Upper lobe of right lung (tissue), 1 donor: ENCODE measurements around the gene EVA1C. TPM values are rescaled to one million over a fixed set of nuclear protein-coding genes. Genes with fewer than 3 reads are reported as not detected.
"Not testable (repeated sequence)": the region's sequence is repeated elsewhere in the genome, so short reads cannot be mapped to it uniquely, and the experiment has no call there.

Experiments used
- ATAC-seq: fragments of 200-7000 bp; cut with Tn5 transposase; one replicate; pipeline ENCODE4 v1.9.1; 2020; ENCODE audit warnings: mild to moderate bottlenecking, moderate library complexity
- DNase-seq: peaks from one replicate; pipeline ENCODE4 v3.0.0-alpha.2; 2020
- H3K27ac ChIP-seq: fragments of 200-600 bp; one replicate; pipeline ENCODE4 v1.8.0; 2022
- H3K27me3 ChIP-seq: fragments of 200-600 bp; one replicate; pipeline ENCODE4 v1.8.0; 2022; ENCODE audit warnings: mild to moderate bottlenecking
- H3K36me3 ChIP-seq: fragments of 200-600 bp; one replicate; pipeline ENCODE4 v1.8.0; 2022
- H3K4me1 ChIP-seq: fragments of 200-600 bp; one replicate; pipeline ENCODE4 v1.8.0; 2022
- H3K4me3 ChIP-seq: fragments of 200-600 bp; one replicate; pipeline ENCODE4 v1.8.0; 2022; ENCODE audit warnings: mild to moderate bottlenecking
- H3K9me3 ChIP-seq: fragments of 200-600 bp; one replicate; pipeline ENCODE4 v1.8.0; 2022
- CTCF ChIP-seq: fragments of 200-600 bp; IDR thresholded peaks from one replicate; pipeline ENCODE4 v1.8.0; 2022; ENCODE audit warnings: antibody characterized with exemption
- intact Hi-C: fragments of 100-400 bp; cut with DNase I; formaldehyde crosslinking; loops from one replicate; pipeline ENCODE4 v1.11.0; 2022
- total RNA-seq: library from RNA; stranded (reverse); fragmentation: NEBNext Ultra II Directional; extraction: Animal tissue kit (Norgen Biotek cat#: 25700); gene quantifications from one replicate; pipeline ENCODE4 v1.2.1, GENCODE V29; 2021
- donor health status: DM: no; HTN: yes; CAD: no; lungs with severe emphysema.

EVA1C gene
- total RNA-seq, 1 donor from 2014 or later = 55.4 TPM

- DNase-seq (no peak), ATAC-seq (peak; percentile 23)
- no peak for TF ChIP-seq CTCF
- no peaks in the 10 kb centered on the region for H3K27me3 ChIP-seq
- H3K4me1 ChIP-seq = no peaks in the 10 kb centered on the region
- no peak overlapping the region for H3K27ac ChIP-seq
- intact Hi-C loops = no loop called here
- no peak overlapping the region for H3K4me3 ChIP-seq
- H3K36me3 ChIP-seq = peaks cover 72% of the 10 kb centered on the region
- no peaks in the 10 kb centered on the region for H3K9me3 ChIP-seq
These were observed 94.9 kb downstream of the EVA1C start for GRCh38 chr21:32507342-32507919.

- peaks cover 66% of the 10 kb centered on the region for H3K36me3 ChIP-seq
- H3K4me1 ChIP-seq, H3K4me3 ChIP-seq, H3K27me3 ChIP-seq, intact Hi-C loops, DNase-seq, ATAC-seq, H3K9me3 ChIP-seq, H3K27ac ChIP-seq: not testable (repeated sequence)
These were observed 95.5 kb downstream of the EVA1C start for GRCh38 chr21:32508036-32508435.

GRCh38 chr21:32508558-32508957 is 96.1 kb downstream of the EVA1C start:
- Histone ChIP-seq H3K36me3 (peaks cover 61% of the 10 kb centered on the region), H3K27ac (no peak overlapping the region), H3K27me3 (no peaks in the 10 kb centered on the region), H3K9me3 (no peaks in the 10 kb centered on the region), H3K4me3 (no peak overlapping the region), H3K4me1 (no peaks in the 10 kb centered on the region)
- intact Hi-C loops = no loop called here
- DNase-seq (no peak), ATAC-seq (no peak)
- TF ChIP-seq CTCF = no peak

- H3K36me3 ChIP-seq = peaks cover 57% of the 10 kb centered on the region
- intact Hi-C loops = not testable (repeated sequence)
These were observed 96.5 kb downstream of the EVA1C start for GRCh38 chr21:32508975-32509374.

GRCh38 chr21:32514275-32515055 is 102.0 kb downstream of the EVA1C start:
- no peak for DNase-seq
- Histone ChIP-seq H3K9me3 (no peaks in the 10 kb centered on the region), H3K36me3 (peaks cover 22% of the 10 kb centered on the region), H3K27ac (no peak overlapping the region), H3K4me3 (no peak overlapping the region), H3K27me3 (no peaks in the 10 kb centered on the region), H3K4me1 (peaks cover 15% of the 10 kb centered on the region)
- no peak for ATAC-seq
- no peak for TF ChIP-seq CTCF
- intact Hi-C loops = no loop called here

More at GRCh38 chr21:32508975-32509374, 96.5 kb downstream of the EVA1C start:
- DNase-seq, H3K9me3 ChIP-seq, H3K27me3 ChIP-seq, H3K4me1 ChIP-seq, H3K27ac ChIP-seq, H3K4me3 ChIP-seq, ATAC-seq: not testable (repeated sequence)

- Histone ChIP-seq H3K4me1 (peaks cover 24% of the 10 kb centered on the region), H3K4me3 (no peak overlapping the region), H3K9me3 (no peaks in the 10 kb centered on the region), H3K27ac (no peak overlapping the region), H3K27me3 (no peaks in the 10 kb centered on the region), H3K36me3 (peaks cover 12% of the 10 kb centered on the region)
- intact Hi-C loops = no loop called here
- DNase-seq (no peak), ATAC-seq (no peak)
- no peak for TF ChIP-seq CTCF
These were observed 103.4 kb downstream of the EVA1C start for GRCh38 chr21:32515874-32516273.
